OCI-LY1 (cell line): Measurements from ENCODE around the gene CACNA1H.

Source experiments
- H2AFZ ChIP-seq: fragments of 200-600 bp; sonication (generic), shearing (Covaris generic); 2 replicates; pipeline ENCODE4 v1.6.0; 2014; ENCODE audit warnings: antibody characterized with exemption, mild to moderate bottlenecking, low read length
- H3F3A ChIP-seq: fragments of 200-600 bp; sonication (generic), shearing (Covaris generic); 2 replicates; pipeline ENCODE4 v1.6.0; 2014; ENCODE audit warnings: mild to moderate bottlenecking, antibody characterized with exemption, low read length, moderate library complexity; ENCODE audit not compliant: insufficient read depth
- H3K27ac ChIP-seq: fragments of 200-600 bp; sonication (generic); 2 replicates; pipeline ENCODE4 v1.5.1; 2014; ENCODE audit warnings: low read length, mixed run types, mild to moderate bottlenecking, low read depth; ENCODE audit not compliant: poor library complexity, severe bottlenecking
- H3K27me3 ChIP-seq: fragments of 200-600 bp; sonication (generic); 2 replicates; pipeline ENCODE4 v1.6.0; 2014; ENCODE audit warnings: antibody characterized with exemption, mild to moderate bottlenecking, low read length, moderate library complexity; ENCODE audit not compliant: insufficient read depth
- H3K36me3 ChIP-seq: fragments of 200-600 bp; sonication (generic); 2 replicates; pipeline ENCODE4 v1.6.1; 2014; ENCODE audit warnings: mild to moderate bottlenecking, antibody characterized with exemption, low read length, moderate library complexity, mixed read lengths; ENCODE audit not compliant: insufficient read depth
- H3K4me1 ChIP-seq: fragments of 200-600 bp; sonication (generic); 2 replicates; pipeline ENCODE4 v1.5.1; 2014; ENCODE audit warnings: mild to moderate bottlenecking, low read length, moderate library complexity; ENCODE audit not compliant: insufficient read depth, severe bottlenecking
- H3K4me2 ChIP-seq: fragments of 200-600 bp; sonication (generic), shearing (Covaris generic); 2 replicates; pipeline ENCODE4 v1.6.1; 2014; ENCODE audit warnings: low read length
- H3K4me3 ChIP-seq: fragments of 200-600 bp; sonication (generic); 2 replicates; pipeline ENCODE4 v1.5.1; 2014; ENCODE audit warnings: low read length, low read depth, mild to moderate bottlenecking, mixed read lengths; ENCODE audit not compliant: poor library complexity, severe bottlenecking
- H3K79me2 ChIP-seq: fragments of 200-600 bp; shearing (Covaris generic); 2 replicates; pipeline ENCODE4 v1.6.1; 2016; ENCODE audit warnings: mixed run types, low read length, mixed read lengths; ENCODE audit not compliant: insufficient read depth
- H3K9ac ChIP-seq: fragments of 200-600 bp; sonication (generic), shearing (Covaris generic); 2 replicates; pipeline ENCODE4 v1.6.1; 2014; ENCODE audit warnings: mild to moderate bottlenecking, low read length, mixed read lengths
- H3K9me2 ChIP-seq: fragments of 200-600 bp; sonication (generic), shearing (Covaris generic); 2 replicates; pipeline ENCODE4 v1.6.1; 2014; ENCODE audit warnings: low read depth, mild to moderate bottlenecking, low read length, mixed read lengths
- H3K9me3 ChIP-seq: fragments of 200-600 bp; shearing (Covaris generic); 2 replicates; pipeline ENCODE4 v1.6.1; 2014; ENCODE audit warnings: low read length, mixed read lengths
- H4K20me1 ChIP-seq: fragments of 200-600 bp; sonication (generic), shearing (Covaris generic); 2 replicates; pipeline ENCODE4 v1.6.0; 2016; ENCODE audit warnings: mild to moderate bottlenecking, low read length; ENCODE audit not compliant: insufficient read depth
- EZH2 ChIP-seq: fragments of 200-600 bp; sonication (generic), shearing (Covaris generic); IDR thresholded peaks from 2 replicates; pipeline ENCODE4 v1.8.0; 2017; ENCODE audit warnings: borderline replicate concordance, mixed run types, mild to moderate bottlenecking, antibody characterized with exemption, low read length, moderate library complexity, mixed read lengths
- TF ChIP-seq, protein P1 (sequence below): fragments of 200-600 bp; sonication (generic), shearing (Covaris generic); IDR thresholded peaks from 2 replicates; pipeline ENCODE4 v1.5.1; 2017; ENCODE audit warnings: mild to moderate bottlenecking, antibody characterized with exemption, low read length, moderate library complexity, mixed read lengths

CACNA1H gene

DNA sequence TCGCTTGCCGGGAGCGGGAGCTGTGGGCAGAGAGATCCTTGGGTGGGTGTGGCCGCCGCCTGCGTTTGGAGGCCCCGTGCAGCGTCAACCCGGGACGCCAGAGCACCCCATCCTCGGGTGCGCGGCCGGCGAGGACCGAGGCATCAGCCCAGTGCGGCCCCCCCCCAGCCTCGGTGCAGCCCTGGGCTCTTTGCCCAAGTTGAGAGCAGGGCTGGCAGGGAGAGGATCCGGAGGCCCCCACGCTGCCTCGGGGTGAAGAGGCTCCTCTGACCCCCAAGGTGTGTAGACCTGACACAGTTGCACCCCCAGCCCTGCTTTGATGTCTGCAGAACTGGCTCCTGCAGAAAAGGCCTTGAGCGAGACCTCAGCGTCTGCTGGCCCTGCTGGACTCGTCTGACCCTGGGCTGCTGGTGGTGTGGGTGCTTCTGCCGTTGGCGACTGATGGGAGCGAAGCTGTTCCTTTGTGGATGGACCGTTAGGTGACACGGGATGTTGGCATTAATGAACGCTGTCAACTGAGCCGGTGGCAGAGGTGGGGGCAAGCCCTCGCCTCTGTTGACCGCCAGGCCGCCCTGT is 8.0 kb downstream of the CACNA1H start:
- H3K9ac ChIP-seq: no peak overlapping the region
- H3K4me1 ChIP-seq: no peaks in the 10 kb centered on the region
- no peaks in the 10 kb centered on the region for H3K79me2 ChIP-seq
- H3K36me3 ChIP-seq: no peaks in the 10 kb centered on the region
- H3F3A ChIP-seq: no peaks in the 10 kb centered on the region
- no peaks in the 10 kb centered on the region for H3K9me2 ChIP-seq
- H4K20me1 ChIP-seq: no peaks in the 10 kb centered on the region
- H3K27me3 ChIP-seq: peaks cover 3% of the 10 kb centered on the region; the same call in 1 of the 2 replicates
- H3K4me2 ChIP-seq: no peak overlapping the region
- H2AFZ ChIP-seq: no peak overlapping the region
- no peaks in the 10 kb centered on the region for H3K9me3 ChIP-seq
- TF ChIP-seq, protein P1, sequence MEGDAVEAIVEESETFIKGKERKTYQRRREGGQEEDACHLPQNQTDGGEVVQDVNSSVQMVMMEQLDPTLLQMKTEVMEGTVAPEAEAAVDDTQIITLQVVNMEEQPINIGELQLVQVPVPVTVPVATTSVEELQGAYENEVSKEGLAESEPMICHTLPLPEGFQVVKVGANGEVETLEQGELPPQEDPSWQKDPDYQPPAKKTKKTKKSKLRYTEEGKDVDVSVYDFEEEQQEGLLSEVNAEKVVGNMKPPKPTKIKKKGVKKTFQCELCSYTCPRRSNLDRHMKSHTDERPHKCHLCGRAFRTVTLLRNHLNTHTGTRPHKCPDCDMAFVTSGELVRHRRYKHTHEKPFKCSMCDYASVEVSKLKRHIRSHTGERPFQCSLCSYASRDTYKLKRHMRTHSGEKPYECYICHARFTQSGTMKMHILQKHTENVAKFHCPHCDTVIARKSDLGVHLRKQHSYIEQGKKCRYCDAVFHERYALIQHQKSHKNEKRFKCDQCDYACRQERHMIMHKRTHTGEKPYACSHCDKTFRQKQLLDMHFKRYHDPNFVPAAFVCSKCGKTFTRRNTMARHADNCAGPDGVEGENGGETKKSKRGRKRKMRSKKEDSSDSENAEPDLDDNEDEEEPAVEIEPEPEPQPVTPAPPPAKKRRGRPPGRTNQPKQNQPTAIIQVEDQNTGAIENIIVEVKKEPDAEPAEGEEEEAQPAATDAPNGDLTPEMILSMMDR: no peak
- TF ChIP-seq EZH2: no peak
- no peak overlapping the region for H3K27ac ChIP-seq
- H3K4me3 ChIP-seq: no peak overlapping the region

DNA sequence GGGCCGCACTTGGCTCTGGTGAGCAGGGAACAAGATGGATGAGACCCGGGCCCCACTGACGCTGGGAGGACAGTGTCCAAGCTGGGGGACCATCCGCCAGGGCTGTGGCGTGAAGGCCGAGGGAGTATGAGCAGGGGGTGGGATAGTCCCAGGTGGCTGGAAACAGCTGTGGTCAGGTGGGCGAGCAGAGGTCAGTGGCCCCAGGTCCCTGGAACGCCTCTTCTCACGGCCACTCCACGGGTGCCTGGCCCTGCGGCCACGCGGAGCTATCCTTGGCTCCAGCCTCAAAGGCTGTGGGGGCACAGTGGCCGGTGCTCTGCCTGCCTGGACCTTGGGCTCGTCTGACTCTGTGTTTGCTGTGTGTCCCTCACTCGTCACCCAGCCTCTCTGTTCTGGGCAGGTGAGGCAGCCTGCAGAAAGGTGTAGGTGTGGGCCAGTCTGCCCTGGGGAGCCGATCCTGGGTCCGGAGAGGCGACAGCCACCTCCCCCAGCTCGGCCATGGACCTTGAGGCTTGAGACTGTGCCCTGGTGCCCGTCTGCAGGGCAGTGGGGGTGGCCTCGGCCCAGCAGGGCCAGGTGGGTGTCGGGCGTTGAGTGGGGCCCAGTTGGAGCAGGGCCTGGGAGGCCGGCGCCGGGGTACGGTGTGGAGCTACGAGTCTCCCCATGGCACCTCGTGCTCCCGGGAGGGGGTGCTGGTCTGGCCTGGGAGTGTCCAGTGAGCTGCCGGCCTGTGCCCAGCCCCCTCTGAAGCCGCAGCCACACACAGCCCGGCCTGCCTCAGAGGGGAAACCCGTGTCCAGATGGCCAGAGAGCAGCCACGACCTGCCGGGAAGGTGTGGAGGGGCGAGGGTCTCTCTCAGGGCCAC is 10.0 kb downstream of the CACNA1H start:
- Histone ChIP-seq H3K4me2 (no peak overlapping the region), H3K9me3 (no peaks in the 10 kb centered on the region), H3K79me2 (no peaks in the 10 kb centered on the region), H3K27me3 (peaks cover 10% of the 10 kb centered on the region), H3K4me3 (no peak overlapping the region), H3K36me3 (no peaks in the 10 kb centered on the region), H3K9ac (no peak overlapping the region), H2AFZ (no peak overlapping the region), H4K20me1 (no peaks in the 10 kb centered on the region), H3K9me2 (no peaks in the 10 kb centered on the region), H3K4me1 (no peaks in the 10 kb centered on the region), H3K27ac (no peak overlapping the region), H3F3A (no peaks in the 10 kb centered on the region)
- TF ChIP-seq, protein P1: no peak
- no peak for TF ChIP-seq EZH2

DNA sequence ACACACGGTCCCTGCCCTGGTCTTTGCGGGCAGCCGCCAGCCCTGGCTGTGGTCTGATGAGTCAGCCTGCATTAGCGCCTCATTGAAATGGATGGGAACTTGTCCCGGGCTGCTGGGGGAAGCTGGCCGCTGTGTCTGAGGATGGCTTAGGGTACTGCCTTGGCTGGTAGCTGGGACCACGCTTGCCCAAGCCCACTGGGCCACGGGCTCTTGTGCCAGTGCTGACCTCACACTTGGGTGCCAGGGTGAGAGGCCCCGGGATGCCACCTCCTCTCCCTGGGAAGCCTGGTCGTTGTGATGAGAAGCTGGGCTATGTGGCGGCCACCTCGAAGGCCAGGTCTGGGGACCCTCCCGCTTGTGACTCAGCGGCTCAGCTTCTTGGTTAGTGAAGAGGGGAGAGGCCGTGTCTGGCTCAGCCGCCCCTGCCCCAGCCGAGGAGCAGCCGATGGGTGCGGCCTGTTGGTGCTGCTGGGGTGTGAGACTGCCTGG is 10.7 kb downstream of the CACNA1H start:
- Histone ChIP-seq H4K20me1 (no peaks in the 10 kb centered on the region), H3K9ac (no peak overlapping the region), H3K79me2 (no peaks in the 10 kb centered on the region), H3K36me3 (no peaks in the 10 kb centered on the region), H3K4me3 (no peak overlapping the region), H3K27ac (no peak overlapping the region), H3K9me3 (no peaks in the 10 kb centered on the region), H3K4me2 (no peak overlapping the region), H2AFZ (no peak overlapping the region), H3K9me2 (no peaks in the 10 kb centered on the region), H3F3A (no peaks in the 10 kb centered on the region), H3K27me3 (peaks cover 10% of the 10 kb centered on the region), H3K4me1 (no peaks in the 10 kb centered on the region)
- TF ChIP-seq, protein P1: no peak
- TF ChIP-seq EZH2: no peak
